ENCODE results near the gene RNF220.

DNA sequence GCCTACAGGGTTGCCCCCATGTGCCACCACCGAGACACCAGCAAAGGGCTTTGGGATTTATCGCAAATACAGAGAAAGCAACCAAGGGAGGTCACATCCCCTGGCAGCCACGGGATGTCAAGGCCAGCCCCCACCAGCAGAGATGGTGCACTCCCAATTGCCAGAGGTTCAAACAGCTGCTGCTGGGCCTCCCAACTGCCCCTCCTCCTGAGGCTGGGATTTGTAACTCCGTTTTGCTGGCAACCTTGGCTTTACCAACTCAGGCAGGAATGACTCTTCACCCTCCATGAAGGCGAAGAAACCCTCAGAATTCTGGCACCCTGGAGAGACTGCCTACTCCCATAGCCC lies 257.6 kb downstream of the RNF220 start:
- no peak for TF ChIP-seq CTCF (optimal IDR thresholded peaks at IDR 0.05 in 1 of 3, IDR thresholded peaks at IDR 0.05 in 1 of 3, conservative IDR thresholded peaks at IDR 0.05 in 1 of 3; ENCODE audit: extremely low read depth in 1 of 3, insufficient read depth in 2 of 3, low read length in 3 of 3)
- no peak for TF ChIP-seq EZH2 (IDR thresholded peaks at IDR 0.05; ENCODE audit: low read length)
